Endothelial cell of umbilical vein (primary cell): ENCODE results near the gene IGFBPL1. TPM values are rescaled to one million over a fixed set of nuclear protein-coding genes. Genes with fewer than 3 reads are reported as not detected.

Experiments
- BruUV-seq: library from RNA; stranded (reverse); fragments of 400-500 nt; replicated peaks from 2 replicates; lab custom pipeline; 2021; lab: Mats Ljungman, UMichigan
- CTCF ChIA-PET: fragments of 300-600, 350-600 bp; sonication (Branson Sonifier 250); formaldehyde crosslinking; loops from one replicate; lab custom pipeline; 2021; ENCODE audit warnings: antibody characterized with exemption, inconsistent platforms; lab: Charles Lee
- POLR2A ChIA-PET: fragments of 300-600, 350-600 bp; sonication (Branson Sonifier 250); formaldehyde crosslinking; loops from one replicate; lab custom pipeline; 2021; ENCODE audit warnings: antibody characterized with exemption, inconsistent platforms; lab: Charles Lee
- DNase-seq: peaks from one replicate; pipeline ENCODE4 v3.0.0-alpha.2; 2011; ENCODE audit warnings: low read depth, low spot score
- FAIRE-seq: peaks from 2 replicates; lab custom pipeline; 2011; peaks lifted over from hg19 to GRCh38; lab: Jason Lieb, UNC
- H2AFZ ChIP-seq: 2 replicates; pipeline ENCODE4 v1.6.0; 2012; ENCODE audit warnings: low read depth, low read length, control low read depth, inconsistent platforms
- H3K27ac ChIP-seq: 2 replicates; pipeline ENCODE4 v1.5.1; 2011; ENCODE audit warnings: low read depth, mild to moderate bottlenecking, control low read depth, low read length, moderate library complexity; ENCODE audit not compliant: insufficient read depth
- H3K27me3 ChIP-seq, 2 experiments: 2 replicates each; pipeline versions ENCODE4 v1.6.0 to v1.6.1; 2011; ENCODE audit warnings: low read length in 2 of 2, mixed read lengths in 1 of 2; ENCODE audit not compliant: control insufficient read depth in 2 of 2, insufficient read depth in 2 of 2
- H3K36me3 ChIP-seq, 2 experiments: 2 replicates in 1 of 2; 3 replicates in 1 of 2; pipeline ENCODE4 v1.5.1; 2011; ENCODE audit warnings: low read length in 2 of 2, mild to moderate bottlenecking in 1 of 2, moderate library complexity in 1 of 2; ENCODE audit not compliant: control insufficient read depth in 2 of 2, insufficient read depth in 2 of 2; ENCODE audit errors: extremely low read depth in 1 of 2
- H3K4me1 ChIP-seq: 3 replicates; pipeline ENCODE4 v1.5.1; 2011; ENCODE audit warnings: mild to moderate bottlenecking, low read length; ENCODE audit not compliant: control insufficient read depth, insufficient read depth; ENCODE audit errors: extremely low read depth
- H3K4me2 ChIP-seq: 2 replicates; pipeline ENCODE4 v1.6.1; 2011; ENCODE audit warnings: low read length, control low read depth, mixed read lengths; ENCODE audit not compliant: insufficient read depth
- H3K4me3 ChIP-seq, 3 experiments: fragments of 200-600 bp in 1 of 3; sonication (generic), shearing (Covaris generic) in 1 of 3; replicated peaks in 1 of 3; 2 replicates each; pipeline ENCODE4 v1.5.1; 2011 to 2016; ENCODE audit warnings: control low read depth in 3 of 3, low read length in 3 of 3, mild to moderate bottlenecking in 2 of 3, inconsistent platforms in 1 of 3, low read depth in 1 of 3, moderate library complexity in 1 of 3; ENCODE audit not compliant: insufficient read depth in 1 of 3
- H3K79me2 ChIP-seq: 2 replicates; pipeline ENCODE4 v1.6.0; 2012; ENCODE audit warnings: low read length, inconsistent platforms; ENCODE audit not compliant: control insufficient read depth, insufficient read depth
- H3K9ac ChIP-seq: replicated peaks from 2 replicates; pipeline ENCODE3; 2011; ENCODE audit warnings: low read length, control low read depth; ENCODE audit not compliant: insufficient read depth; ENCODE audit errors: extremely low read depth
- H3K9me1 ChIP-seq: replicated peaks from 3 replicates; pipeline ENCODE4 v1.6.0; 2011; ENCODE audit warnings: mild to moderate bottlenecking, low read length; ENCODE audit not compliant: control insufficient read depth, insufficient read depth; ENCODE audit errors: extremely low read depth
- H3K9me3 ChIP-seq: replicated peaks from 2 replicates; pipeline ENCODE4 v1.5.1; 2012; ENCODE audit warnings: low read length, inconsistent platforms; ENCODE audit not compliant: control insufficient read depth, insufficient read depth
- H4K20me1 ChIP-seq: replicated peaks from 2 replicates; pipeline ENCODE3; 2011; ENCODE audit warnings: mild to moderate bottlenecking, low read length; ENCODE audit not compliant: control insufficient read depth, insufficient read depth; ENCODE audit errors: extremely low read depth
- EZH2 ChIP-seq: IDR thresholded peaks from 2 replicates; pipeline ENCODE4 v1.6.1; 2012; ENCODE audit warnings: borderline replicate concordance, low read depth, mild to moderate bottlenecking, moderate library complexity, low read length, inconsistent platforms; ENCODE audit not compliant: severe bottlenecking
- FOS ChIP-seq: IDR thresholded peaks from 2 replicates; pipeline ENCODE4 v1.6.1; 2011; ENCODE audit warnings: mild to moderate bottlenecking, low read length, moderate library complexity, borderline replicate concordance; ENCODE audit not compliant: insufficient read depth
- GATA2 ChIP-seq: IDR thresholded peaks from 2 replicates; pipeline ENCODE4 v1.7.0; 2011; ENCODE audit warnings: low read depth, mild to moderate bottlenecking, moderate library complexity, mixed read lengths, low read length; ENCODE audit not compliant: insufficient read length, insufficient read depth
- JUN ChIP-seq: IDR thresholded peaks from 2 replicates; pipeline ENCODE4 v1.6.1; 2011; ENCODE audit warnings: borderline replicate concordance, low read depth; ENCODE audit not compliant: insufficient read length, insufficient read depth
- MYC ChIP-seq: IDR thresholded peaks from one replicate; pipeline ENCODE4 v1.6.1; 2011; ENCODE audit warnings: mild to moderate bottlenecking, low read depth, low read length
- POLR2A ChIP-seq: IDR thresholded peaks from 2 replicates; pipeline ENCODE4 v1.6.1; 2012; ENCODE audit warnings: low read depth, mild to moderate bottlenecking, control low read depth, low read length
- POLR2AphosphoS5 ChIP-seq: IDR thresholded peaks from 2 replicates; pipeline ENCODE4 v1.6.1; 2012; ENCODE audit warnings: low read depth, mild to moderate bottlenecking, control low read depth, low read length, moderate library complexity; ENCODE audit not compliant: insufficient read depth
- dilution Hi-C: fragments of 300-500 bp; cut with MboI; formaldehyde crosslinking; loops from one replicate; pipeline ENCODE4 v1.15.0; 2019; ENCODE audit warnings: low sequenced_read_pairs; ENCODE audit not compliant: extremely low pct_ligation_motif_present
- intact Hi-C: fragments of 100-400 bp; cut with micrococcal nuclease; formaldehyde crosslinking; loops from one replicate; pipeline ENCODE4 v1.10.0; 2022
- polyA plus RNA-seq, 4 experiments: library from polyadenylated mRNA; depleted of rRNA in 3 of 4; stranded (reverse) in 3 of 4; unstranded in 1 of 4; fragments of >200 nt; gene quantifications; 2 replicates each; pipeline versions ENCODE4 v1.2.1 to v1.2.3, GENCODE V29; 2011 to 2012; ENCODE audit warnings: missing spikeins in 1 of 4
- total RNA-seq: library from RNA; stranded (reverse); gene quantifications from 2 replicates; pipeline ENCODE4 v1.2.3, GENCODE V29; 2021
- TF ChIP-seq, protein P1 (sequence below), 2 donors: IDR thresholded peaks; 1 replicate in 1 of 2; 2 replicates in 1 of 2; pipeline ENCODE4 v1.5.1; 2011; ENCODE audit warnings: low read length in 2 of 2, mild to moderate bottlenecking in 2 of 2, moderate library complexity in 2 of 2, control low read depth in 1 of 2, inconsistent platforms in 1 of 2, low read depth in 1 of 2; ENCODE audit not compliant: insufficient read depth in 1 of 2; ENCODE audit errors: extremely low read depth in 1 of 2
- TF ChIP-seq, protein P2 (sequence below): IDR thresholded peaks from 2 replicates; pipeline ENCODE4 v1.6.1; 2011; ENCODE audit not compliant: insufficient read depth, insufficient read length

IGFBPL1 gene
- total and polyA plus RNA-seq, 2 donors (not counting 3 experiments of a cell fraction or from before 2014, with no cell fraction given), result not detected

DNA sequence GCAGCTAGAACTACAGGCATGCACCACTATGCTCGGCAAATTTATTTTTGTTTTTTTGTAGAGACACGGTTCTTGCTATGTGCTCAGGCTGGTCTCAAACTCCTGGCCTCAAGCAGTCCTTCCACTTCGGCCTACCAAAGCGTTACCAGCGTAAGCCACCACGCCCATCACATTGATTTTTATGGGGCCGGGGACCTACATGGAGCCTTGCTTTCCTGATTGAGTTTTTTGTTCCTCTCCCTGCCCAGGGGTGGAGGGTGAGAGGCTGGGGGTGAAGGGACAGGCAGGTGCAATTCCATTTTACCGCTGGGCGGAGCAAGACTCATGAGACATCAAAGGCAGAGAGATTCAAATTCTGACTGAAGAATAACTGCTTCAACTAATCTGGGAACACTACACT is 29.8 kb downstream of the IGFBPL1 start:
- no peak overlapping the region for H2AFZ ChIP-seq
- ChIA-PET POLR2A (no interaction called here), CTCF (interaction anchor here (1.2 kb wide), 1 partner anchor 25 kb away, joined by 3 read pairs; no protein-coding TSS in a partner anchor)
- FAIRE-seq, result no peak
- intact Hi-C loops, result loop anchor here (5.0 kb wide), 1 partner anchor 592 kb away; the partner anchor contains the start of gene DCAF10
- no TSS peak for BruUV-seq
- peaks cover 2 to 10% of the 10 kb centered on the region in 2 experiments for H3K36me3 ChIP-seq
- H3K79me2 ChIP-seq, result peaks cover 22% of the 10 kb centered on the region
- H4K20me1 ChIP-seq, result no peaks in the 10 kb centered on the region
- no peaks in the 10 kb centered on the region for H3K9me1 ChIP-seq
- H3K4me3 ChIP-seq, result no peak overlapping the region
- H3K9me3 ChIP-seq, result no peaks in the 10 kb centered on the region
- peaks cover 7% of the 10 kb centered on the region for H3K4me1 ChIP-seq
- TF ChIP-seq, protein P1, sequence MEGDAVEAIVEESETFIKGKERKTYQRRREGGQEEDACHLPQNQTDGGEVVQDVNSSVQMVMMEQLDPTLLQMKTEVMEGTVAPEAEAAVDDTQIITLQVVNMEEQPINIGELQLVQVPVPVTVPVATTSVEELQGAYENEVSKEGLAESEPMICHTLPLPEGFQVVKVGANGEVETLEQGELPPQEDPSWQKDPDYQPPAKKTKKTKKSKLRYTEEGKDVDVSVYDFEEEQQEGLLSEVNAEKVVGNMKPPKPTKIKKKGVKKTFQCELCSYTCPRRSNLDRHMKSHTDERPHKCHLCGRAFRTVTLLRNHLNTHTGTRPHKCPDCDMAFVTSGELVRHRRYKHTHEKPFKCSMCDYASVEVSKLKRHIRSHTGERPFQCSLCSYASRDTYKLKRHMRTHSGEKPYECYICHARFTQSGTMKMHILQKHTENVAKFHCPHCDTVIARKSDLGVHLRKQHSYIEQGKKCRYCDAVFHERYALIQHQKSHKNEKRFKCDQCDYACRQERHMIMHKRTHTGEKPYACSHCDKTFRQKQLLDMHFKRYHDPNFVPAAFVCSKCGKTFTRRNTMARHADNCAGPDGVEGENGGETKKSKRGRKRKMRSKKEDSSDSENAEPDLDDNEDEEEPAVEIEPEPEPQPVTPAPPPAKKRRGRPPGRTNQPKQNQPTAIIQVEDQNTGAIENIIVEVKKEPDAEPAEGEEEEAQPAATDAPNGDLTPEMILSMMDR (IDR thresholded peaks at IDR 0.05; ENCODE audit: extremely low read depth in 1 of 2, insufficient read depth in 1 of 2, low read depth in 1 of 2, low read length in 2 of 2), result no peak
- TF ChIP-seq JUN (no peak), FOS (no peak), POLR2AphosphoS5 (no peak), GATA2 (no peak), MYC (no peak), EZH2 (no peak), POLR2A (no peak)
- TF ChIP-seq, protein P2, sequence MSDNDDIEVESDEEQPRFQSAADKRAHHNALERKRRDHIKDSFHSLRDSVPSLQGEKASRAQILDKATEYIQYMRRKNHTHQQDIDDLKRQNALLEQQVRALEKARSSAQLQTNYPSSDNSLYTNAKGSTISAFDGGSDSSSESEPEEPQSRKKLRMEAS, result no peak
- no peak overlapping the region for H3K4me2 ChIP-seq
- H3K27ac ChIP-seq, result no peak overlapping the region
- DNase-seq, result no peak
- H3K9ac ChIP-seq, result no peak overlapping the region
- dilution Hi-C loops, result no loop called here
- H3K27me3 ChIP-seq, result no peaks in the 10 kb centered on the region
